ENCODE results near the gene GIT2.

GIT2 gene

GRCh38 chr12:110005319-110005973, 9.3 kb upstream of the GIT2 start:
- peak overlapping the region; percentile 37 for H3K4me3 ChIP-seq (ENCODE audit: low read depth, low read length)
- DNase-seq (ENCODE audit: low read depth), result peak; percentile 71
- no peak for TF ChIP-seq CTCF (IDR thresholded peaks at IDR 0.05; ENCODE audit: insufficient read depth, low read depth, low read length, missing control alignments)

GRCh38 chr12:110004598-110004997, 8.4 kb upstream of the GIT2 start:
- no peak for TF ChIP-seq CTCF (IDR thresholded peaks at IDR 0.05; ENCODE audit: insufficient read depth, low read depth, low read length, missing control alignments)
- peak overlapping the region; percentile 37; the same call in 1 of the 2 replicates for H3K4me3 ChIP-seq (ENCODE audit: low read depth, low read length)
- DNase-seq (ENCODE audit: low read depth), result peak; percentile 75

GRCh38 chr12:110002676-110003515, 6.7 kb upstream of the GIT2 start:
- DNase-seq (ENCODE audit: low read depth), result no peak
- no peak for TF ChIP-seq CTCF (IDR thresholded peaks at IDR 0.05; ENCODE audit: insufficient read depth, low read depth, low read length, missing control alignments)
- H3K4me3 ChIP-seq (ENCODE audit: low read depth, low read length), result no peak overlapping the region; the same call in 1 of the 2 replicates

GRCh38 chr12:110001596-110001995, 5.4 kb upstream of the GIT2 start:
- no peak for TF ChIP-seq CTCF (IDR thresholded peaks at IDR 0.05; ENCODE audit: insufficient read depth, low read depth, low read length, missing control alignments)
- H3K4me3 ChIP-seq (ENCODE audit: low read depth, low read length), result no peak overlapping the region
- DNase-seq (ENCODE audit: low read depth), result no peak

- no peak for TF ChIP-seq CTCF (IDR thresholded peaks at IDR 0.05; ENCODE audit: insufficient read depth, low read depth, low read length, missing control alignments)
- H3K4me3 ChIP-seq (ENCODE audit: low read depth, low read length), result peak overlapping the region; percentile 92
- peak; percentile 55 for DNase-seq (ENCODE audit: low read depth)
Observed at GRCh38 chr12:109999983-110000505, 3.9 kb upstream of the GIT2 start.

- DNase-seq (ENCODE audit: low read depth), result no peak
- TF ChIP-seq CTCF (IDR thresholded peaks at IDR 0.05; ENCODE audit: insufficient read depth, low read depth, low read length, missing control alignments), result no peak
- H3K4me3 ChIP-seq (ENCODE audit: low read depth, low read length), result peak overlapping the region; percentile 92
Observed at GRCh38 chr12:109999649-109999971, 3.4 kb upstream of the GIT2 start.

All from GM12865 (cell line).